PC-9 (cell line): ENCODE measurements around the gene PES1. TPM values are rescaled to one million over a fixed set of nuclear protein-coding genes. Genes with fewer than 3 reads are reported as not detected.
"Not testable (repeated sequence)": the region's sequence is repeated elsewhere in the genome, so short reads cannot be mapped to it uniquely, and the experiment has no call there.

Source experiments
- BruUV-seq: library from RNA; stranded (reverse); fragments of 400-500 nt; replicated peaks from 2 replicates; lab custom pipeline; 2021; lab: Mats Ljungman, UMichigan
- CTCF ChIA-PET: fragments of 300-600 bp; sonication (Branson Sonifier 250); formaldehyde crosslinking; loops from one replicate; lab custom pipeline; 2022; ENCODE audit warnings: antibody characterized with exemption; lab: Charles Lee
- POLR2A ChIA-PET: fragments of 300-600 bp; sonication (Branson Sonifier 250); formaldehyde crosslinking; loops from one replicate; lab custom pipeline; 2022; ENCODE audit warnings: antibody characterized with exemption; ENCODE audit not compliant: unreplicated experiment; lab: Charles Lee
- DNase-seq, 2 experiments: peaks; one replicate each; pipeline versions ENCODE4 v3.0.0 to v3.0.0-alpha.2; 2015 to 2022; ENCODE audit warnings: mixed read lengths in 1 of 2
- H2AFZ ChIP-seq: fragments of 200-600 bp; sonication (generic); 2 replicates; pipeline ENCODE4 v1.8.1; 2017; ENCODE audit warnings: antibody characterized with exemption
- H3F3A ChIP-seq: fragments of 200-600 bp; sonication (generic); 2 replicates; pipeline ENCODE4 v1.8.1; 2017; ENCODE audit warnings: antibody characterized with exemption, mild to moderate bottlenecking, low read depth; ENCODE audit not compliant: insufficient read depth
- H3K27ac ChIP-seq: fragments of 200-600 bp; sonication (generic); 2 replicates; pipeline ENCODE4 v1.6.1; 2016; ENCODE audit warnings: mixed run types
- H3K27me3 ChIP-seq: fragments of 200-600 bp; sonication (generic); 2 replicates; pipeline ENCODE4 v1.6.1; 2016; ENCODE audit warnings: low read depth, mixed run types; ENCODE audit not compliant: insufficient read depth
- H3K36me3 ChIP-seq: fragments of 200-600 bp; sonication (generic); 2 replicates; pipeline ENCODE4 v1.6.1; 2016; ENCODE audit warnings: low read depth, mixed run types
- H3K4me1 ChIP-seq: fragments of 200-600 bp; sonication (generic); replicated peaks from 2 replicates; pipeline ENCODE4 v1.6.1; 2016; ENCODE audit warnings: mixed run types; ENCODE audit not compliant: insufficient read depth
- H3K4me2 ChIP-seq: fragments of 200-600 bp; sonication (generic); 2 replicates; pipeline ENCODE4 v1.6.1; 2017; ENCODE audit warnings: mixed run types
- H3K4me3 ChIP-seq: fragments of 200-600 bp; sonication (generic); 2 replicates; pipeline ENCODE4 v1.6.1; 2016; ENCODE audit warnings: mixed run types
- H3K79me2 ChIP-seq: fragments of 200-600 bp; sonication (generic); 2 replicates; pipeline ENCODE4 v1.6.1; 2017; ENCODE audit warnings: low read depth, mixed run types
- H3K9me2 ChIP-seq: fragments of 200-600 bp; sonication (generic); 2 replicates; pipeline ENCODE4 v1.8.1; 2017; ENCODE audit warnings: mild to moderate bottlenecking; ENCODE audit not compliant: insufficient read depth
- H3K9me3 ChIP-seq: fragments of 200-600 bp; sonication (generic); 2 replicates; pipeline ENCODE4 v1.8.1; 2016; ENCODE audit warnings: low read depth; ENCODE audit not compliant: insufficient read depth
- H4K20me1 ChIP-seq: fragments of 200-600 bp; sonication (generic); 2 replicates; pipeline ENCODE4 v1.8.1; 2017; ENCODE audit not compliant: insufficient read depth
- EZH2 ChIP-seq: fragments of 200-600 bp; sonication (generic); IDR thresholded peaks from 2 replicates; pipeline ENCODE4 v1.8.0; 2017; ENCODE audit warnings: antibody characterized with exemption, low read depth
- intact Hi-C: fragments of 100-400 bp; cut with micrococcal nuclease; formaldehyde crosslinking; loops from one replicate; pipeline ENCODE4 v1.10.0; 2022; ENCODE audit not compliant: unreplicated experiment
- total RNA-seq: library from RNA; stranded (reverse); gene quantifications from 2 replicates; pipeline ENCODE4 v1.2.3, GENCODE V29; 2021
- TF ChIP-seq, protein P1 (sequence below): fragments of 200-600 bp; sonication (generic); conservative IDR thresholded peaks from 2 replicates; pipeline ENCODE4 v1.6.1; 2017; ENCODE audit warnings: mixed run types, antibody characterized with exemption, mild to moderate bottlenecking, moderate library complexity

The PES1 gene
- total RNA-seq, 1 experiment from 2014 or later: 94.3 TPM

- Histone ChIP-seq H3K4me2 (no peak within 1 kb of the TSS), H3K9me2 (no peaks in the 10 kb centered on the region), H3K4me1 (0 out of 2 replicates have a peak, but pooled peaks cover 9% of the 10 kb centered on the region), H3K36me3 (no peaks in the 10 kb centered on the region), H3K9me3 (no peaks in the 10 kb centered on the region), H3F3A (no peaks in the 10 kb centered on the region), H3K4me3 (no peak within 1 kb of the TSS), H3K79me2 (no peaks in the 10 kb centered on the region), H4K20me1 (no peaks in the 10 kb centered on the region), H2AFZ (no peak within 1 kb of the TSS), H3K27me3 (no peaks in the 10 kb centered on the region), H3K27ac (no peak within 1 kb of the TSS)
- ChIA-PET POLR2A (no interaction called here), CTCF (no interaction called here)
- intact Hi-C loops: no loop called here
- DNase-seq: peak; percentile 34 to 51
- TF ChIP-seq, protein P1, sequence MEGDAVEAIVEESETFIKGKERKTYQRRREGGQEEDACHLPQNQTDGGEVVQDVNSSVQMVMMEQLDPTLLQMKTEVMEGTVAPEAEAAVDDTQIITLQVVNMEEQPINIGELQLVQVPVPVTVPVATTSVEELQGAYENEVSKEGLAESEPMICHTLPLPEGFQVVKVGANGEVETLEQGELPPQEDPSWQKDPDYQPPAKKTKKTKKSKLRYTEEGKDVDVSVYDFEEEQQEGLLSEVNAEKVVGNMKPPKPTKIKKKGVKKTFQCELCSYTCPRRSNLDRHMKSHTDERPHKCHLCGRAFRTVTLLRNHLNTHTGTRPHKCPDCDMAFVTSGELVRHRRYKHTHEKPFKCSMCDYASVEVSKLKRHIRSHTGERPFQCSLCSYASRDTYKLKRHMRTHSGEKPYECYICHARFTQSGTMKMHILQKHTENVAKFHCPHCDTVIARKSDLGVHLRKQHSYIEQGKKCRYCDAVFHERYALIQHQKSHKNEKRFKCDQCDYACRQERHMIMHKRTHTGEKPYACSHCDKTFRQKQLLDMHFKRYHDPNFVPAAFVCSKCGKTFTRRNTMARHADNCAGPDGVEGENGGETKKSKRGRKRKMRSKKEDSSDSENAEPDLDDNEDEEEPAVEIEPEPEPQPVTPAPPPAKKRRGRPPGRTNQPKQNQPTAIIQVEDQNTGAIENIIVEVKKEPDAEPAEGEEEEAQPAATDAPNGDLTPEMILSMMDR: no peak
- no peak for TF ChIP-seq EZH2
- no TSS peak for BruUV-seq
These were observed 45.1 kb downstream of the PES1 start, which contains the start of gene SEC14L6 for GRCh38 chr22:30546616-30547015. Gene SEC14L6, minus strand, starts transcription at chr22:30546741. Its CDS starts 59 bp downstream, at chr22:30546682.

- BruUV-seq: no TSS peak
- Histone ChIP-seq H3K4me1 (0 out of 2 replicates have a peak, but pooled peaks cover 9% of the 10 kb centered on the region), H3K9me3 (no peaks in the 10 kb centered on the region), H3K4me3 (no peak overlapping the region), H3K9me2 (no peaks in the 10 kb centered on the region), H2AFZ (no peak overlapping the region), H3K4me2 (no peak overlapping the region), H3K36me3 (no peaks in the 10 kb centered on the region), H4K20me1 (no peaks in the 10 kb centered on the region), H3K27me3 (no peaks in the 10 kb centered on the region), H3F3A (no peaks in the 10 kb centered on the region; the same call in 1 of the 2 replicates), H3K79me2 (no peaks in the 10 kb centered on the region), H3K27ac (no peak overlapping the region)
- TF ChIP-seq, protein P1: no peak
- intact Hi-C loops: no loop called here
- ChIA-PET CTCF (interaction anchor here (0.6 kb wide), 1 partner anchor 91 kb away, joined by 4 read pairs; no protein-coding TSS in a partner anchor), POLR2A (interaction anchor here (0.6 kb wide), 1 partner anchor 21 kb away, joined by 4 read pairs; no protein-coding TSS in a partner anchor)
- no peak for DNase-seq
These were observed 48.9 kb downstream of the PES1 start for GRCh38 chr22:30542811-30543188.

- Histone ChIP-seq H3K9me2 (no peaks in the 10 kb centered on the region), H3K4me2 (no peak overlapping the region), H3K4me3 (no peak overlapping the region), H3K9me3 (no peaks in the 10 kb centered on the region), H3K36me3 (no peaks in the 10 kb centered on the region), H3K79me2 (no peaks in the 10 kb centered on the region), H3K27me3 (no peaks in the 10 kb centered on the region), H4K20me1 (no peaks in the 10 kb centered on the region), H3F3A (no peaks in the 10 kb centered on the region; the same call in 1 of the 2 replicates), H2AFZ (no peak overlapping the region), H3K4me1 (0 out of 2 replicates have a peak, but pooled peaks cover 9% of the 10 kb centered on the region), H3K27ac (no peak overlapping the region)
- intact Hi-C loops: no loop called here
- POLR2A ChIA-PET: interaction anchor here (0.6 kb wide), 1 partner anchor 22 kb away, joined by 4 read pairs; no protein-coding TSS in a partner anchor
- no peak for DNase-seq
- no TSS peak for BruUV-seq
- no peak for TF ChIP-seq EZH2
- TF ChIP-seq, protein P1: no peak
- CTCF ChIA-PET: interaction anchor here (0.6 kb wide), 1 partner anchor 92 kb away, joined by 4 read pairs; no protein-coding TSS in a partner anchor
These were observed 49.5 kb downstream of the PES1 start for GRCh38 chr22:30541961-30542810.

GRCh38 chr22:30541511-30541910 lies 50.2 kb downstream of the PES1 start:
- H3F3A ChIP-seq, intact Hi-C loops, H3K9me3 ChIP-seq, H3K4me3 ChIP-seq, H3K27me3 ChIP-seq, H2AFZ ChIP-seq, BruUV-seq, H4K20me1 ChIP-seq, CTCF ChIA-PET, H3K36me3 ChIP-seq, H3K27ac ChIP-seq, DNase-seq, H3K9me2 ChIP-seq, H3K4me1 ChIP-seq, H3K4me2 ChIP-seq, H3K79me2 ChIP-seq, POLR2A ChIA-PET: not testable (repeated sequence)
